ENCODE results near the gene NR1I2. TPM values are rescaled to one million over a fixed set of nuclear protein-coding genes. Genes with fewer than 3 reads are reported as not detected.

The NR1I2 gene
- total RNA-seq, 1 experiment from 2014 or later, result not detected

- H3K9me3 Mint-ChIP-seq (ENCODE audit: unreplicated experiment), result peaks cover 10% of the 10 kb centered on the region
- peaks cover 5% of the 10 kb centered on the region; the same call in 1 of the 2 replicates for H3K4me1 ChIP-seq
- H3K4me1 Mint-ChIP-seq (ENCODE audit: low read depth, unreplicated experiment), result no peaks in the 10 kb centered on the region
- no peak for DNase-seq
- no peaks in the 10 kb centered on the region for H3K36me3 ChIP-seq (ENCODE audit: control insufficient read depth, insufficient read depth, low read length)
- no peaks in the 10 kb centered on the region for H3K27me3 ChIP-seq (replicated peaks; ENCODE audit: control insufficient read depth, insufficient read depth, low read length)
- BruUV-seq (replicated peaks), result TSS peak; percentile 13
- no peak overlapping the region for H3K27ac Mint-ChIP-seq (ENCODE audit: unreplicated experiment)
- no peak overlapping the region for H3K4me3 Mint-ChIP-seq (ENCODE audit: unreplicated experiment)
- H3K4me3 ChIP-seq (ENCODE audit: low read depth, low read length), result no peak overlapping the region
- no peaks in the 10 kb centered on the region for H3K27me3 Mint-ChIP-seq (ENCODE audit: insufficient read depth, unreplicated experiment)
- ChIA-PET POLR2A (no interaction called here), CTCF (no interaction called here)
- TF ChIP-seq CTCF (IDR thresholded peaks at IDR 0.05; ENCODE audit: insufficient read depth in 1 of 2, low read depth in 1 of 2, low read length in 1 of 2, severe bottlenecking in 1 of 2, unreplicated experiment in 1 of 2), result no peak
- intact Hi-C loops (cut with micrococcal nuclease; ENCODE audit: unreplicated experiment), result no loop called here
- peaks cover 19% of the 10 kb centered on the region for H3K36me3 Mint-ChIP-seq (ENCODE audit: insufficient read depth, unreplicated experiment)
- H3K9me3 ChIP-seq, result no peaks in the 10 kb centered on the region
These were observed 60.0 kb downstream of the NR1I2 start for GRCh38 chr3:119841808-119842471.

GRCh38 chr3:119849126-119849525, 67.2 kb downstream of the NR1I2 start:
- Mint-ChIP-seq H3K4me1 (ENCODE audit: low read depth, unreplicated experiment) (no peaks in the 10 kb centered on the region), H3K27me3 (ENCODE audit: insufficient read depth, unreplicated experiment) (no peaks in the 10 kb centered on the region), H3K4me3 (ENCODE audit: unreplicated experiment) (no peak overlapping the region), H3K36me3 (ENCODE audit: insufficient read depth, unreplicated experiment) (peaks cover 12% of the 10 kb centered on the region), H3K9me3 (ENCODE audit: unreplicated experiment) (peaks cover 5% of the 10 kb centered on the region), H3K27ac (ENCODE audit: unreplicated experiment) (no peak overlapping the region)
- H3K4me1 ChIP-seq, result 0 out of 2 replicates have a peak, but pooled peaks cover 6% of the 10 kb centered on the region
- H3K4me3 ChIP-seq (ENCODE audit: low read depth, low read length), result no peak overlapping the region
- no TSS peak for BruUV-seq (replicated peaks)
- CTCF ChIA-PET, result no interaction called here
- intact Hi-C loops (cut with micrococcal nuclease; ENCODE audit: unreplicated experiment), result no loop called here
- no peaks in the 10 kb centered on the region for H3K27me3 ChIP-seq (replicated peaks; ENCODE audit: control insufficient read depth, insufficient read depth, low read length)
- no peaks in the 10 kb centered on the region for H3K9me3 ChIP-seq
- no peak for DNase-seq
- no peaks in the 10 kb centered on the region for H3K36me3 ChIP-seq (ENCODE audit: control insufficient read depth, insufficient read depth, low read length)
- POLR2A ChIA-PET, result no interaction called here
- TF ChIP-seq CTCF (IDR thresholded peaks at IDR 0.05; ENCODE audit: insufficient read depth in 1 of 2, low read depth in 1 of 2, low read length in 1 of 2, severe bottlenecking in 1 of 2, unreplicated experiment in 1 of 2), result no peak

DNA sequence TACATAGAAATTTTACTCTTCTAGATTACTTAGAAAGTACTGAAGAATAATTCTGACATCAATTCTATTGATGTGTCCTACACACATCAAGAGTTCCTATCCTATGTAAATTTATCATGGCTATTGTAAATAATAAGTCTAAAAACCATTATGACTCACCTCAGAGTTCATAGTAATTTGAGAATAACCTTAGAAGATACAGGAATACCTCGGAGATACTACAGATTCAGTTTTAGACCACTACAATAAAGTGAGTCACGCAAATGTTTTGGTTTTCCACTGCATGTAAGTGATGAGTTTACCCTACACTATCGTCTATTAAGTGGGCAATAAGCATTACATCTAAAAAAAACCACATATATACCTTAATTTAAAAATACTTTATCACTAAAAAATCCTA, 74.8 kb downstream of the NR1I2 start:
- Mint-ChIP-seq H3K27me3 (ENCODE audit: insufficient read depth, unreplicated experiment) (no peaks in the 10 kb centered on the region), H3K36me3 (ENCODE audit: insufficient read depth, unreplicated experiment) (peaks cover 20% of the 10 kb centered on the region), H3K4me3 (ENCODE audit: unreplicated experiment) (no peak overlapping the region), H3K27ac (ENCODE audit: unreplicated experiment) (no peak overlapping the region), H3K9me3 (ENCODE audit: unreplicated experiment) (peaks cover 18% of the 10 kb centered on the region), H3K4me1 (ENCODE audit: low read depth, unreplicated experiment) (no peaks in the 10 kb centered on the region)
- Histone ChIP-seq H3K27me3 (replicated peaks; ENCODE audit: control insufficient read depth, insufficient read depth, low read length) (no peaks in the 10 kb centered on the region), H3K9me3 (no peaks in the 10 kb centered on the region; the same call in 1 of the 2 replicates), H3K4me3 (ENCODE audit: low read depth, low read length) (no peak overlapping the region), H3K36me3 (ENCODE audit: control insufficient read depth, insufficient read depth, low read length) (no peaks in the 10 kb centered on the region), H3K4me1 (no peaks in the 10 kb centered on the region)
- intact Hi-C loops (cut with micrococcal nuclease; ENCODE audit: unreplicated experiment), result no loop called here
- ChIA-PET CTCF (no interaction called here), POLR2A (no interaction called here)
- no peak for TF ChIP-seq CTCF (IDR thresholded peaks at IDR 0.05; ENCODE audit: insufficient read depth in 1 of 2, low read depth in 1 of 2, low read length in 1 of 2, severe bottlenecking in 1 of 2, unreplicated experiment in 1 of 2)
- no TSS peak for BruUV-seq (replicated peaks)
- DNase-seq, result no peak

Measured in Caco-2 (cell line).